ENCODE measurements around the gene NPY4R.
"Not testable (repeated sequence)": the region's sequence is repeated elsewhere in the genome, so short reads cannot be mapped to it uniquely, and the experiment has no call there.

GRCh38 chr10:46491364-46492114 lies 25.8 kb upstream of the NPY4R start:
- TF ChIP-seq CTCF (conservative IDR thresholded peaks at IDR 0.05; ENCODE audit: low read length); EZH2phosphoT487 (IDR thresholded peaks at IDR 0.05; ENCODE audit: borderline replicate concordance, low read depth, low read length): not testable (repeated sequence)

Data from OCI-LY7 (cell line).